Neural cell (in vitro differentiated cells): ENCODE data around the gene INTS6. TPM values are rescaled to one million over a fixed set of nuclear protein-coding genes. Genes with fewer than 3 reads are reported as not detected.

ENCODE experiments used
- H2AFZ ChIP-seq: fragments of 200-600, 300-800 bp; sonication (generic), shearing (Covaris generic); 2 replicates; pipeline ENCODE4 v1.6.0; 2014; ENCODE audit warnings: low read depth, mild to moderate bottlenecking, antibody characterized with exemption, low read length, moderate library complexity
- H3F3A ChIP-seq: fragments of 200-600 bp; shearing (Covaris generic); 2 replicates; pipeline ENCODE4 v1.6.1; 2016; ENCODE audit warnings: mild to moderate bottlenecking, moderate library complexity, mixed read lengths, antibody characterized with exemption, low read length; ENCODE audit not compliant: insufficient read depth, poor library complexity, severe bottlenecking
- H3K27ac ChIP-seq: fragments of 200-600, 300-800 bp; sonication (generic), shearing (Covaris generic); 2 replicates; pipeline ENCODE4 v1.5.1; 2014; ENCODE audit warnings: mild to moderate bottlenecking, low read length, moderate library complexity
- H3K27me3 ChIP-seq: fragments of 300-800, 200-600 bp; sonication (generic), shearing (Covaris generic); 2 replicates; pipeline ENCODE4 v1.6.0; 2014; ENCODE audit warnings: mild to moderate bottlenecking, low read depth, low read length, moderate library complexity; ENCODE audit not compliant: insufficient read depth
- H3K36me3 ChIP-seq: fragments of 300-800, 200-600 bp; sonication (generic), shearing (Covaris generic); 2 replicates; pipeline ENCODE4 v1.5.1; 2014; ENCODE audit warnings: mild to moderate bottlenecking, antibody characterized with exemption, low read length, moderate library complexity; ENCODE audit not compliant: insufficient read depth
- H3K4me2 ChIP-seq: fragments of 300-800, 200-600 bp; sonication (generic), shearing (Covaris generic); 2 replicates; pipeline ENCODE4 v1.6.0; 2014; ENCODE audit warnings: mild to moderate bottlenecking, low read length
- H3K4me3 ChIP-seq: fragments of 300-800, 200-600 bp; sonication (generic), shearing (Covaris generic); 2 replicates; pipeline ENCODE4 v1.5.1; 2014; ENCODE audit warnings: mild to moderate bottlenecking, low read length, moderate library complexity
- H3K79me2 ChIP-seq: fragments of 200-600 bp; shearing (Covaris generic); replicated peaks from 2 replicates; pipeline ENCODE4 v1.6.0; 2014; ENCODE audit warnings: mild to moderate bottlenecking, low read length, moderate library complexity; ENCODE audit not compliant: insufficient read depth
- H3K9ac ChIP-seq: fragments of 300-800, 200-600 bp; sonication (generic), shearing (Covaris generic); 2 replicates; pipeline ENCODE4 v1.6.1; 2016; ENCODE audit warnings: mild to moderate bottlenecking, low read length, mixed read lengths
- H3K9me2 ChIP-seq: fragments of 200-600 bp; shearing (Covaris generic); 2 replicates; pipeline ENCODE4 v1.6.1; 2016; ENCODE audit warnings: mild to moderate bottlenecking, low read length, mixed read lengths; ENCODE audit not compliant: insufficient read depth
- H3K9me3 ChIP-seq: fragments of 200-600, 300-800 bp; sonication (generic), shearing (Covaris generic); 2 replicates; pipeline ENCODE4 v1.6.1; 2016; ENCODE audit warnings: mild to moderate bottlenecking, mixed run types, low read length, moderate library complexity, mixed read lengths
- H4K20me1 ChIP-seq: fragments of 200-600 bp; shearing (Covaris generic); 2 replicates; pipeline ENCODE4 v1.6.1; 2016; ENCODE audit warnings: mild to moderate bottlenecking, mixed run types; ENCODE audit not compliant: insufficient read depth
- CTCF ChIP-seq: fragments of 450-650 bp; IDR thresholded peaks from 2 replicates; pipeline ENCODE4 v1.5.1; 2014; ENCODE audit warnings: antibody characterized with exemption, mild to moderate bottlenecking, moderate library complexity; ENCODE audit not compliant: poor library complexity, severe bottlenecking
- EP300 ChIP-seq: fragments of 450-650 bp; conservative IDR thresholded peaks from 2 replicates; pipeline ENCODE4 v1.6.1; 2014; ENCODE audit warnings: antibody characterized with exemption, mild to moderate bottlenecking, moderate library complexity; ENCODE audit not compliant: poor library complexity, severe bottlenecking
- EZH2 ChIP-seq: fragments of 200-600, 300-800 bp; shearing (Covaris generic), sonication (generic); IDR thresholded peaks from 2 replicates; pipeline ENCODE4 v1.6.1; 2014; ENCODE audit warnings: antibody characterized with exemption, low read length, borderline replicate concordance, mild to moderate bottlenecking; ENCODE audit not compliant: insufficient read depth, poor library complexity, severe bottlenecking
- MXI1 ChIP-seq: fragments of 450-650 bp; conservative IDR thresholded peaks from 2 replicates; pipeline ENCODE4 v1.6.1; 2014; ENCODE audit warnings: antibody characterized with exemption, mild to moderate bottlenecking; ENCODE audit not compliant: poor library complexity, severe bottlenecking
- POLR2AphosphoS5 ChIP-seq: IDR thresholded peaks from 2 replicates; pipeline ENCODE4 v1.6.1; 2012
- RAD21 ChIP-seq: fragments of 450-650 bp; conservative IDR thresholded peaks from 2 replicates; pipeline ENCODE4 v1.6.1; 2014; ENCODE audit warnings: antibody characterized with exemption, mild to moderate bottlenecking, moderate library complexity
- REST ChIP-seq: IDR thresholded peaks from 2 replicates; pipeline ENCODE4 v1.6.1; 2012; ENCODE audit warnings: borderline replicate concordance
- SMC3 ChIP-seq: fragments of 450-650 bp; conservative IDR thresholded peaks from 2 replicates; pipeline ENCODE4 v1.6.1; 2014; ENCODE audit warnings: antibody characterized with exemption, mild to moderate bottlenecking, moderate library complexity; ENCODE audit not compliant: poor library complexity
- TAF1 ChIP-seq: IDR thresholded peaks from 2 replicates; pipeline ENCODE4 v1.6.1; 2012; ENCODE audit warnings: low read depth
- polyA plus RNA-seq: library from polyadenylated mRNA; depleted of rRNA; stranded (reverse); fragments of >200 nt; gene quantifications from 2 replicates; pipeline ENCODE4 v1.2.3, GENCODE V29; 2014

The INTS6 gene
- polyA plus RNA-seq, 1 donor from 2014 or later = 22.6 TPM

GRCh38 chr13:51495316-51495715 lies 42.5 kb upstream of the INTS6 start:
- Histone ChIP-seq H2AFZ (no peak overlapping the region), H3K9me2 (no peaks in the 10 kb centered on the region)

GRCh38 chr13:51494156-51494555 lies 41.3 kb upstream of the INTS6 start:
- Histone ChIP-seq H3K79me2 (no peaks in the 10 kb centered on the region), H3F3A (no peaks in the 10 kb centered on the region), H4K20me1 (no peaks in the 10 kb centered on the region), H3K27ac (no peak overlapping the region), H3K9ac (no peak overlapping the region), H3K4me3 (no peak overlapping the region), H3K9me3 (no peaks in the 10 kb centered on the region), H3K36me3 (no peaks in the 10 kb centered on the region), H3K4me2 (no peak overlapping the region), H3K9me2 (no peaks in the 10 kb centered on the region), H2AFZ (no peak overlapping the region), H3K27me3 (no peaks in the 10 kb centered on the region)
- TF ChIP-seq EP300 (no peak), RAD21 (no peak), SMC3 (no peak), REST (no peak), EZH2 (no peak), MXI1 (no peak), TAF1 (no peak)

More at GRCh38 chr13:51495316-51495715, 42.5 kb upstream of the INTS6 start:
- H3K36me3 ChIP-seq = no peaks in the 10 kb centered on the region
- H3K9ac ChIP-seq = no peak overlapping the region
- H3K9me3 ChIP-seq = no peaks in the 10 kb centered on the region
- no peaks in the 10 kb centered on the region for H3F3A ChIP-seq
- no peak overlapping the region for H3K4me2 ChIP-seq
- no peak overlapping the region for H3K27ac ChIP-seq
- no peak overlapping the region for H3K4me3 ChIP-seq
- H3K27me3 ChIP-seq = no peaks in the 10 kb centered on the region
- H3K79me2 ChIP-seq = no peaks in the 10 kb centered on the region
- TF ChIP-seq MXI1 = no peak
- TF ChIP-seq CTCF = no peak
- TF ChIP-seq SMC3 = no peak
- TF ChIP-seq EP300 = no peak
- TF ChIP-seq POLR2AphosphoS5 = no peak
- no peak for TF ChIP-seq EZH2
- TF ChIP-seq RAD21 = no peak
- TF ChIP-seq TAF1 = no peak
- TF ChIP-seq REST = no peak
- no peaks in the 10 kb centered on the region for H4K20me1 ChIP-seq
